ENCODE data around the gene LAMC2.

DNA sequence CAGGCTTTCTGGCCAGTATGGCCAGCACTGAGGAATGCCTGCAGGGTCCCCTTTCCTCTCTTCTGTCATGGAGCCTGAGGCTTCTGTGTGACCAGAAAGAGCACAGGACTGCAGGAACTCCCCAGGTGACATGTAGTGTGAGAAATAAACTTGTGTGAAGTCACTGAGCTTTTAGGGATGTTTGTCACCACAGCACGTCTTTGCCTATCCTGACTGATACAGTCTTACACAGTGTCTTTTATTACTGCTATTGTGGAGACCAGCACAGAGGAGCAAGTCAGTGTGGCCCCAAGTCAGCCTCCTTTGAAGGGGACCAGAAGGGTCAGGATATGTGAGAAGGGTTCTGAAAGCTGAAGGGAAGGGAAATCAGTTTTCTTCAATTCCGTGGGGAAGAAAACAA lies 102.5 kb downstream of the LAMC2 start:
- TF ChIP-seq, protein P1, sequence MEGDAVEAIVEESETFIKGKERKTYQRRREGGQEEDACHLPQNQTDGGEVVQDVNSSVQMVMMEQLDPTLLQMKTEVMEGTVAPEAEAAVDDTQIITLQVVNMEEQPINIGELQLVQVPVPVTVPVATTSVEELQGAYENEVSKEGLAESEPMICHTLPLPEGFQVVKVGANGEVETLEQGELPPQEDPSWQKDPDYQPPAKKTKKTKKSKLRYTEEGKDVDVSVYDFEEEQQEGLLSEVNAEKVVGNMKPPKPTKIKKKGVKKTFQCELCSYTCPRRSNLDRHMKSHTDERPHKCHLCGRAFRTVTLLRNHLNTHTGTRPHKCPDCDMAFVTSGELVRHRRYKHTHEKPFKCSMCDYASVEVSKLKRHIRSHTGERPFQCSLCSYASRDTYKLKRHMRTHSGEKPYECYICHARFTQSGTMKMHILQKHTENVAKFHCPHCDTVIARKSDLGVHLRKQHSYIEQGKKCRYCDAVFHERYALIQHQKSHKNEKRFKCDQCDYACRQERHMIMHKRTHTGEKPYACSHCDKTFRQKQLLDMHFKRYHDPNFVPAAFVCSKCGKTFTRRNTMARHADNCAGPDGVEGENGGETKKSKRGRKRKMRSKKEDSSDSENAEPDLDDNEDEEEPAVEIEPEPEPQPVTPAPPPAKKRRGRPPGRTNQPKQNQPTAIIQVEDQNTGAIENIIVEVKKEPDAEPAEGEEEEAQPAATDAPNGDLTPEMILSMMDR (IDR thresholded peaks at IDR 0.05): no peak
- TF ChIP-seq EP300 (IDR thresholded peaks at IDR 0.05) (no peak), POLR2AphosphoS5 (IDR thresholded peaks at IDR 0.05) (no peak), POLR2A (IDR thresholded peaks at IDR 0.05) (no peak)
